ENCODE data around the gene MAD2L1BP. TPM values are rescaled to one million over a fixed set of nuclear protein-coding genes. Genes with fewer than 3 reads are reported as not detected.

The MAD2L1BP gene
- total RNA-seq, 1 donor from 2014 or later = 24.4 TPM

DNA sequence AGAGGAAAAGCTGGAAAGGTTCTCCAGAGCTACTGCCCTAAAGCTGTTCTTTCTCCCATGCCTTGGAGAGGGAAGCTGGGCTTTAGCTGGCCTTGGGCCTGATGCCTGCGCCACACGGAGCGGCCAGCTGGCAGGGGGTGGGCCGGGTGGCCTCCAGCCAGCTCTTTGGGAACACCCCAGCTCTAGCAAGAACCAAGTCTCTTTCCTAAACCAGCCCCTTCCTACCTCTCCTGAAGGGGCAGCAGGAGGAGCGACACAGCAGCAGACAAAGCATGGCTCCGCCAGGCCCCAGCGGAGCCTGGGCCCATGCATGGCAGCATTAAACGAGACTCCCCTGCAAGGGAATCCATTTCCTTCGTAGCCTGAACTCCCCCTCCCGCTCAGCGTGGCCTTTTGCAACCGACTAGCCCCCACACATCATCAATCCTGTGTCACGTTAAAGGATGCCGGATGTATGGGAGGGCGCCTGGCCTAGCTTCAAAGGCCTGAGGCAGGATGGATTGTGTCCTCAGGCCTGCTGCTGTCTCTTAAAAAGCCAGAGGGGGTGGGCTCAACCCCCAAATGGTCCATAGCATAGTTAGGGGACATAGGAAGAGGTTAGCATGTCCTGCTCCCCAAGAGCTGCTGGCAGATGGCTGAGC is 37.9 kb downstream of the MAD2L1BP start:
- no peaks in the 10 kb centered on the region for H3K9me3 Mint-ChIP-seq
- H3K27ac Mint-ChIP-seq = peak overlapping the region; percentile 89
- no peaks in the 10 kb centered on the region for H3K27me3 Mint-ChIP-seq (ENCODE audit: low read depth)
- peak; percentile 47 to 63 for DNase-seq (ENCODE audit: low spot score in 2 of 2, unreplicated experiment in 2 of 2)
- H3K36me3 Mint-ChIP-seq = peaks cover 27% of the 10 kb centered on the region
- TF ChIP-seq, protein P1, sequence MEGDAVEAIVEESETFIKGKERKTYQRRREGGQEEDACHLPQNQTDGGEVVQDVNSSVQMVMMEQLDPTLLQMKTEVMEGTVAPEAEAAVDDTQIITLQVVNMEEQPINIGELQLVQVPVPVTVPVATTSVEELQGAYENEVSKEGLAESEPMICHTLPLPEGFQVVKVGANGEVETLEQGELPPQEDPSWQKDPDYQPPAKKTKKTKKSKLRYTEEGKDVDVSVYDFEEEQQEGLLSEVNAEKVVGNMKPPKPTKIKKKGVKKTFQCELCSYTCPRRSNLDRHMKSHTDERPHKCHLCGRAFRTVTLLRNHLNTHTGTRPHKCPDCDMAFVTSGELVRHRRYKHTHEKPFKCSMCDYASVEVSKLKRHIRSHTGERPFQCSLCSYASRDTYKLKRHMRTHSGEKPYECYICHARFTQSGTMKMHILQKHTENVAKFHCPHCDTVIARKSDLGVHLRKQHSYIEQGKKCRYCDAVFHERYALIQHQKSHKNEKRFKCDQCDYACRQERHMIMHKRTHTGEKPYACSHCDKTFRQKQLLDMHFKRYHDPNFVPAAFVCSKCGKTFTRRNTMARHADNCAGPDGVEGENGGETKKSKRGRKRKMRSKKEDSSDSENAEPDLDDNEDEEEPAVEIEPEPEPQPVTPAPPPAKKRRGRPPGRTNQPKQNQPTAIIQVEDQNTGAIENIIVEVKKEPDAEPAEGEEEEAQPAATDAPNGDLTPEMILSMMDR (IDR thresholded peaks at IDR 0.05; ENCODE audit: unreplicated experiment) = no peak
- no peak overlapping the region for H3K4me3 Mint-ChIP-seq
- H3K4me1 Mint-ChIP-seq = peaks cover 50% of the 10 kb centered on the region

DNA sequence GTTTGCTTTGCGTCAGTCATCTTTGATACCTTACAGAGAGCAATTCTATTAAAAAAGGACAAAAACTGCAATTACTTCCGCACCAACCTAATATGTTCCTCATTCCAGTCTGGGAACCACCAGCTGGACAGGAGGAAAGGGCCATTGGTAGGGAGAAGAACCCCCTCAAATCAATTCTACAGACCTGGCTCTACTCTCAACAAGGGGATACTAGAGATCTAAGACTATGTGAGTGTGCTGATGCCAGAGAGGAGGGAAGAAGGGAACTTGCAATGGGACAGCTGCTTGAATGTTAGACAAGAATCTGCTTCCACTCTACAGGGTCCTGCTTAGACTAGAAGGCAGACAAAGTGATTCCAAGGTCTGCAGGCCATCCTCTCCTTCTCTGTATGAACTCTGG is 38.7 kb downstream of the MAD2L1BP start:
- Mint-ChIP-seq H3K4me3 (no peak overlapping the region), H3K9me3 (no peaks in the 10 kb centered on the region), H3K27me3 (ENCODE audit: low read depth) (no peaks in the 10 kb centered on the region), H3K27ac (peak overlapping the region; percentile 87), H3K36me3 (peaks cover 27% of the 10 kb centered on the region), H3K4me1 (peaks cover 44% of the 10 kb centered on the region)
- no peak for DNase-seq (ENCODE audit: low spot score in 2 of 2, unreplicated experiment in 2 of 2)
- TF ChIP-seq, protein P1 (IDR thresholded peaks at IDR 0.05; ENCODE audit: unreplicated experiment) = no peak

DNA sequence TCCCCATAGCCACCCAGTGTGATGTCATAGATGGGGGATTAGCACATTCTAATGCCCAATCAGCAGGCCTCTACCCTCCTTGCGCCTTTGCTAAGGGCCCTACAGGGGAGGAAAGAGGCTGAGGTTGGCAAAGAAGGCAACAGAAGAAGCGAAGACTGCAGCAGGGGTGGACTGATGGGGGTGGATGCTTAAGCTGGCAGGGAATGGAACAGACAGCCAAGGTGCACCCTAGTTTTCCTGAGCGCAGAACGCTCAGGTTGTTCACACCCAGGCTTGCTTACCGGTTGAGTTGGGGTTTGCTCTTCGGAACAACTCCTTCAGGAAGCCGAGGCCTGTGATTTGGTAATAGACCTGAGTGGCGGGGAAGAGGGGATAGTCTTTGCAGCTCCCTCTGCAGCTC is 39.3 kb downstream of the MAD2L1BP start:
- TF ChIP-seq, protein P1 (IDR thresholded peaks at IDR 0.05; ENCODE audit: unreplicated experiment) = no peak
- DNase-seq (ENCODE audit: low spot score in 2 of 2, unreplicated experiment in 2 of 2) = no peak
- Mint-ChIP-seq H3K4me1 (peaks cover 44% of the 10 kb centered on the region), H3K4me3 (no peak overlapping the region), H3K36me3 (peaks cover 29% of the 10 kb centered on the region), H3K9me3 (no peaks in the 10 kb centered on the region), H3K27me3 (ENCODE audit: low read depth) (no peaks in the 10 kb centered on the region), H3K27ac (peak overlapping the region; percentile 61)

DNA sequence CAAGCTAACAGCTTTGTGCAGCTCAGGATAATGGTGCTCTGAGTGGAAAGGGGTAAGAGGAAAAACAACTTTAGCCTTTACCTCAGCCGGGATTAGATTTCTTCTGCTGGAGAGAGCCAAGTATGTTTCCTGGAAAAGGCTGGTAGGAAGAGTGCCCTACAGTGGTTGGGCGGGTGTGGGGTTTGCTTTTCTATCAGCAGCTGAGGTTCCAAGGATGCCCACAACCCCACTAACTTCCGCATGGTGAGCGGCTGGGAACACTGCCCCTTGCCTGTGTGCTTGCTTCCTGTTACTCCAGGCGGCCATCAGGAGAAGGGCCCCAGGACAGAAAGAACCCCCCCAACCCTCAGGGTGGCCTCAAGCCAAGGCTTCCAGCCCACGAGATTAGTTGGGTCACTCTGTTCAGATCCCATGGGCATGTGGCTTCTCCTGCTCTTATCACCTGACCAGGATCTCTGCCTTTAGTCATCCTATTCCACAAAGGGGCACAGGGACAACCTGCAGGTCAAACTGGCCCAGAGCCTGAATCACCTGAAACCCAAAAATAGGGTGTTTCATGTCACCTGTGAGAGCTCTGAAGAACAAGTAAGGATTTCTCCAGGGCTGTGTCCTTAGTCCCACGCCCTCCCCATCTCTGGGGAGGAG is 41.4 kb downstream of the MAD2L1BP start:
- no peak overlapping the region for H3K4me3 Mint-ChIP-seq
- H3K36me3 Mint-ChIP-seq = peaks cover 29% of the 10 kb centered on the region

DNA sequence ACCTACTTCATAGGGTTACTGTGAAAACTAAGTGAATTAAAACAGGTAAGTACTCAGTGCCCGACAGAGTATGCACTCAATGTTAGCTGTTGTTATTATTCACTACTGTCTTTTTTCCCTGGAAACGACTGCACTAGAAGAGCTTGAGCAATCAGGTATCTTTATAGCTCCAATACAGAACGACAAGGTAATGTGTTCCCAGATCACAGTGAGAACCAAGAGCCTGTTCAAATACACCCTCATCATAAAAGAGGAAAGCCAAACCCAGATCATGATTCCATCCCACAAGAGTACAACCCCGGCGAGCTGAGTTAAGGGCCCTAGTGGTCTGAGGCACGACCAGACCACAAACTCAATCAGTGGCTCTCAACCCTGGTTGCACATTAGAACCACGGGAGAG is 42.1 kb downstream of the MAD2L1BP start:
- no peaks in the 10 kb centered on the region for H3K27me3 Mint-ChIP-seq (ENCODE audit: low read depth)
- peaks cover 29% of the 10 kb centered on the region for H3K36me3 Mint-ChIP-seq
- H3K4me3 Mint-ChIP-seq = no peak overlapping the region
- TF ChIP-seq, protein P1 (IDR thresholded peaks at IDR 0.05; ENCODE audit: unreplicated experiment) = no peak
- H3K9me3 Mint-ChIP-seq = no peaks in the 10 kb centered on the region
- no peak overlapping the region for H3K27ac Mint-ChIP-seq
- peaks cover 46% of the 10 kb centered on the region for H3K4me1 Mint-ChIP-seq
- no peak for DNase-seq (ENCODE audit: low spot score in 2 of 2, unreplicated experiment in 2 of 2)

More for the DNA sequence above, 41.4 kb downstream of the MAD2L1BP start:
- TF ChIP-seq, protein P1 (IDR thresholded peaks at IDR 0.05; ENCODE audit: unreplicated experiment) = no peak
- Mint-ChIP-seq H3K27me3 (ENCODE audit: low read depth) (no peaks in the 10 kb centered on the region), H3K9me3 (no peaks in the 10 kb centered on the region), H3K27ac (no peak overlapping the region), H3K4me1 (peaks cover 47% of the 10 kb centered on the region)
- DNase-seq (ENCODE audit: low spot score in 2 of 2, unreplicated experiment in 2 of 2) = no peak
